Myocyte (in vitro differentiated cells): ENCODE data around the gene INHBE. TPM values are rescaled to one million over a fixed set of nuclear protein-coding genes. Genes with fewer than 3 reads are reported as not detected.
"Not testable (repeated sequence)": the region's sequence is repeated elsewhere in the genome, so short reads cannot be mapped to it uniquely, and the experiment has no call there.

Source experiments
- DNase-seq: peaks from one replicate; pipeline ENCODE4 v3.0.0-alpha.2; 2012; ENCODE audit warnings: low read depth
- total RNA-seq: library from RNA; depleted of rRNA; stranded (reverse); fragments of >200 nt; gene quantifications from 2 replicates; pipeline ENCODE4 v1.2.3, GENCODE V29; 2014

Gene INHBE
- total RNA-seq, 1 donor from 2014 or later, result 12.2 TPM

DNA sequence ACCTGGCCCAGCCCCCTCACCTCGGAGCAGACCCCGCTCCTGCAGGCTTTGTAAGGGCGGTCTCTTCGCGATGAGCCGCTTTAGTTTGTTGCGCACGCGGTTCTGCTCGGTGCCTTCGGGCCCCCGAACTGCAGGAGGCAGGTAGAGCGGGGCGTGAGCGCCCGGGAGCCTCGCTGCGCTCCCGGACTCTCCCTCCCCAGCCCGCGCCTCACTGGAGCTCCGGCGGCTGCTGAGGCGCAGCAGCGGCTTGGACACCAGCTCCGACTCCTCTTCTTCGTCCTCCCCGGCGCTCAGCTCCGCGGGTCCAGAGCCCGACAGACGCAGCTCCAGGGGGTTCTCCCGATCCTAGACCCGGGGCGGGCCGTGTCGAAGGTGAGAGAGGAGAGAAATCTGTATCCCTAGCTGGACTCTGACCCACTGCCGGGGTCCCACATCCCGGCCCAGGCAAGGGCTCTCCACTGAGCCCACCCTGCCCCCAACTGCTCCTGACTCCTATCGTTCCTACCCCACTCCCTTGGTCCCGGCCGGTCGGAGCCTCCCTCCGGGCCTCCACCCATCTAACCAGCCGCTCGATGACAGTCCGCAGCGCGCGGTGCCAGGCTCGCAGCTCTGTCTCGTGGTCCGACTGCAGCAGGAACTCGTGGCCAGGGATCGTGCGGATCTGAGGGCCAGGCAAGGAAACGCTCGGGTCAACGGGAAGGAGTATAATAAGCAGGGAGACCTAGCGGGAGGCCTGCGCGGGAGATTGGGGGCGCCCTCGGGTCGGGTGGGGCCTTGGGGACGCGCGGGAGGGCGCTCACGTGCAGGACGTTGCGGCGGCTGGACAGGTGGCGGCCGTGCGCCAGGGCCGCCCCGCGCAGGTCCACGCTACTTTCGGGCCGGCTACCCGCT, 20.4 kb downstream of the INHBE start:
- DNase-seq, result peak; percentile 19

DNA sequence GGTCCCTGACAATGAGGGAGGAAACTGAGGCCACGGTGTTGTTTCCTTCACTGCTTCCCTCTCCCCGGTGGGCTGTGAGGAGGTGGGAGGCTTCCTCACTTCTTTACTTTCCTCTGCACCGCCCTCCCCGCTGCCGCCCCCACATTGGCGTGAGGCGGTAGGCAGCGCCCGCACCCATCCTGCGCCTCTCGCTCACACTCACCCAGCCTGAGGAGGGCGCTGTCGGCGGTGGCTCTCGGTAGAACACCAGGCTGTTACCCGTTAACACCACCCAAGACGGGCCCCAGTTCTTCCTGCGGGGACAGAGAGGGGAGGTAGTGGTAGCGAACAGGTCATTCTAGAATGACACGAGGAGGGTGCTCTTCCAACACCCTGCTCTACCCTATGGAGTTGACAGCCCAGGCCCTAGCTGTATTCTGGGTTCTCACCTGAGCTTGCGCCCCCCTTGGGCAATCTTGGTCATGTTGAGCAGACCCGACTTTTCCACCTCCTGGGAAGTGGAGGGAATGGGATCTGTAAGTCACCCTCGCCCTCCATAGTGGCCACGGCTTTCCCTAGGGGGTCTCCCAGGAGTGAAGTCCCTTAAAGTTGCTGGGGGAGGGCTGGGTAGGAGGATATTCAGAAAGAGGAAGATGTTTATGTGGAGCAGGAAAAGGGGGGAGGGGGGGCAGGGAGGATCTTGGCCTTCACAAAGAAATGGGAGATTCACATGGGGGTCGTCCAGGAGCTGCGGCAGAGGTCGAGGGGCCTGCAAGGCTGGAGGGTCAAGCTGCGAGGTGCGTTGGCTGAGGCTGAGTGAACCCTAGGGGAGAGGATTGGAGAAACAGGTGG, 21.3 kb downstream of the INHBE start:
- DNase-seq, result no peak

DNA sequence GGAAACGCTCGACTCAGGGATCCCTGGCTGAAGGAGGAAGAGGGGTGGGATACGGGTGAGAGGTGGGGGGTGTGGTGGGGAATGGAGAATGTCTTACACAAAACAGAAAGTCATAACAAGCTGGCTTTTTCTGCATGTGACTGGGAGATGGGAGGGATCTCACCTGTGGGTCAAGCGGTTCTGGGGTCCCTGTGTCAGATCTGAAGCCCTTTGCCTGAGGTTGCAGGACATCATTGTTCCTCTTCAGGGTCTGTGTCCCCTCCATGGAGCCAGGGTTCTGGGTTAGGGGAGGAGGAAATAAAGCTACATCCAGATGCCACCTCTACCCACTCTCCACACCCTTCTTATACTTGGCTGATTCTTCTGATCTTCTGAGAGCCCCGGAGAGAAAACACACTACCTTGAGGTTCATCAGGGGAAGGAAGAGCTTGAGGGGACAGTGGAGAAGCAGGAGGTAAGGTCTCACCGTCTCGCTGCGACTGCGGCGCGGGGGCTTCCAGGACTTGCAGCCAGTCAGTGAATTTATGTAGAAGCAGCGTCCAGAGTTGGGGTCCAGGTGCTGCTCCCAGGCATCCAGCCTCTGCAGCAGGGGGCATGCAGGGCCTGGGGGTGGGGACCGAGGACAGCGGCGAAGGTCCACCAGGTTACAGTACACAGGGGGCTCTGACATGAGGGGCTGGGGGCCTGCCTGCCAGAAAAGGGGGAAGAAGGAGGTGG, 22.0 kb downstream of the INHBE start:
- DNase-seq, result no peak

DNA sequence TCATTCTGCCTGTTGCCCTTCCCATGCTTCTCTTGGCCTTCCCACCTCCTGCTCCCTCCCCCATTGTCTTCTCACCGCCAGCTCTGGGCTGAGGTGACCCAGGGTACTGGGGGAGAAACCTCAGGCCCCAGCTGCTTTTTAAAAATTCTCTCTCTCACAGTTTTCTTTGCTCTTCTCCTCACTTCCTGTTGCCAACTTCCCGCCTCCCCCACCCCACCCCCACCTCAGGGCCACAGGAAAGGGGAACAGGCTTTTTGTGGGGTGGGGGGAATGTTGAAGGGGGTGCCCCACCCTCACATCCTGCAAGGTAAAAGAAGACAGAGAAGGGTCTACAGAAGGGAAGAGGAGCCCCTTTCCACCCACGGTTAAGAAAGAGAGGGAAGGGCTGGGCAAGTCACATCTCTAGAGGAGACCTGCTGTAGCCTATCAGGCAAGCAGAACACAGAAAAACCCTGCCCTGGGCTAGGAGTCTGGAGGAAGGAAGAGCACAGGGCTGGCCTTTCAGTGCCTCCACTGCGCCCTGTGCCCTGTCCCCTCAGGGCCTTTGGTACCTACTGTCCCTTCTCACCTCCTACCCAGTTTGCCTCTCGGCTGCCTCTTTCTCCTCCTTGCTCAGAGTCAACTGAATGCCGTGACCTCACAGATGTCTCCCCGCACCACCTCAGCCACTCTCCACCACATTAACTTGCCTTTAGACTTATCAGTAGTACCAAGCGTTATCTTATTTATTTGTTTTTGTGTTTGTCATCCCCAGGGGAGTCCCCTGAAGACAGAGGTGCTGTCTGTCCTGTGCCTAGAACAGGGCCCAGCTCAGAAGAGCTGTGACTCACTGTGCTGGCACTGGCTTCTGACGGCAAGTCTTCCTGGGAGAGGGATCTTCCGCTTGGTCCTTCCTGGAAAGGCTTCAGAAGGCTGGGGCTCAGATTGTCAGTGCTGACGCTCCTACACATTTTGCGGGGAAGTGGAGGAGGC, 22.9 kb downstream of the INHBE start:
- no peak for DNase-seq

DNA sequence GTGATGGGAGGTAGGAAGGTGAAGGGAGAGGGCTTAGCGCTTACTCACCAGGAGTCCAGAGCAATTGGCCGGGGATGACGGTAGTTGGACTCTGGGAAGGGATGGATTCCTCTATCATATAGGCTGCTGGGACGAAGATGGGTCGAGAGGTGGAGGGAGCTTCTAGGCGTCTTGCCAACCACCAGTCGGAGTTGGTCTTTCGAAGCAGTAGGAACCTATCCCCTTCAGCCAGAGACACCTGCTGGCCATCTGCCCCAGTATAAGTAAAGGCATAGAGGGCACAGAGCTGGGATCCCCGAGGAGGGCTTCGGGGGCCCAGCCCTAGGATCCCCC, 23.9 kb downstream of the INHBE start:
- no peak for DNase-seq

DNA sequence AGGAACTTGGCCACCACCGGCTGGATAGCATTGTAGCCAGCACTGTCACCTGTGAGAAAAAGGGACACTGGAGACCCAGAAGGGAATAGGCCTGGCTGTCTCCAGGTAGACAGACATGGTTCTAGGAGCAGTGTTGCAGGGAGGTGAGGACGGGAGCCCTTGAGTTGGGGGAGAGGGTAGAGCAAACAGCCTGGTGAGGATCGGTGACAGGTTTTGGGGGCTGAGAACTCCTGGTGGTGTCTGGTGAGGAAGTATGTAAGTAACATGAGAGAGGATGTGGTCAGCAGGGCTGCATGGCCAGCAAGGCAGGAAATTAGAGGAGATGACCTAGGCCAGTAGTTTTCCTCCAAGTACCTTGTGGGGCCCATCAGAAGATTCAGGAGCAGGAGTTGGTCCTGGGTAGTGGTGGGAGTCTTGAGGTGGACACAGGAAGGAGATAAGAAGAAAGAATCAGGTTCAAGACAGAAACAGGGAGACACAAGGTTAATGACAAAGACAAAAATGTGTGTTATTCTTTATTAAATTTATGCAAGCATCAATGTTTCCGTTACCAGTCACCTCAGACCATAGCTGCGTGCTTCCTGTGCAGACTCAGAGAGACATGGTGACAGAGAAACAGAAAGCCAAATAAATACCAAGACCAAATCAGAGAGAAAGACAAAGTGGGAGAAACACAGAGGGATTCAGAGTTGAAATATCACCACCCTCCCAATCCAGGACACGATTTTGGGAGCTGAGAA, 24.4 kb downstream of the INHBE start, which contains the start of gene ARHGAP9:
Gene ARHGAP9 (minus strand): TSS at position 491 of the 740 bp plus-strand sequence. CDS start 460 bp downstream, at position 31.
- DNase-seq, result no peak

DNA sequence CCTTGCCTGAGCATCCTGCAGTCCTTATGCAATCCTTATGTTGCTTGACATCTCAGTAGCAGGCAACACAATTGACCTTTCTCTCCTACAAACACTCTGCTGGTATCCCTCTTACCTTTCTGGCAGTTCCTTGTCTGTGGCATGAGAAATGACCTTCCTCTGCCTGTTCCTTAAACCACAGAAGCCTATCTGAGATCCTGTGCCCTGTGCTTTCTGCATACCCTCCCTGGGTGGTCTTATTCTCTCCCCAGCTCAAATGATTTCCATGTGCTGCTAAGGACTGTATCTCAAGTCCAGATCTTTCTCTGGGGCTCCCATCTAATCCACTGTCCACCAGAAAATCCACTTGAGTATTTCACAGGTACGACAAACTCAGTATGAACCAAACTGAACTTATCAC, 26.6 kb downstream of the INHBE start:
- no peak for DNase-seq

DNA sequence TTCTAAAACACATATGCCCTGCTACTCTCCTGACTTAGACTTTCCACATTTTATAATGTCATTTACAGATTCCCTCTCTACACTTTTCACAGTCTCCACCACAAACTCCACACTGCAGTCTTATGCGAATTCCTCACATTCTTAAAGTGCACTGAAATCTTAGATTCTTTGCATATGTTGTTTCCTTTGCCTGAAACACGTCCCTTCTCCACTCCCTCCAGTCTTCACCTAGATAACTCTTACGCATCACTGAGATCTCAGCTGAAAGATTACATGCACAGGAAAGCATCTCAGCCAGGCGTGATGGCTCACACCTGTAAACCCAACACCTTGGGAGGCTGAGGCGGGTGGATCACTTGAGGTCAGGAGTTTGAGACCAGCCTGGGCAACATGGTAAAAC, 28.4 kb downstream of the INHBE start:
- DNase-seq, result no peak

DNA sequence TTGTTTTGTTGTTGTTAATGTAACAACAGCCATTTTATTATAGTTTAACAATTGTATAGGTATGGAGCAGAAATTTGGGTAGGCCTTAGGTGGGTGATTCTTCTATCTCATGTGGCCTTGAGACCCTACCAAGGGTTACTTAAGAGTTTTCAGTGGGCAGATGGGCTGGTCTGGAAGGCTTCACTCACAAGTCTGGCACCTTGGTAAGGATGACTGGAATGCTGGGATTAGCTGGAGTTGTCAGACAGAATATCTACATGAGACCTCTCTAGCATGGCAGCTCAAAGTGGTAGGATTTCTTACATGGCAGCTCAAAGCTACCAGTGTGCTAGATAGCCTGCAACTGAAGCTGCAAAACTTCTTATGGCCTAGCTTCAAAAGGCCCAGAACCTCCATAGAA, 30.6 kb downstream of the INHBE start:
- DNase-seq, result no peak

DNA sequence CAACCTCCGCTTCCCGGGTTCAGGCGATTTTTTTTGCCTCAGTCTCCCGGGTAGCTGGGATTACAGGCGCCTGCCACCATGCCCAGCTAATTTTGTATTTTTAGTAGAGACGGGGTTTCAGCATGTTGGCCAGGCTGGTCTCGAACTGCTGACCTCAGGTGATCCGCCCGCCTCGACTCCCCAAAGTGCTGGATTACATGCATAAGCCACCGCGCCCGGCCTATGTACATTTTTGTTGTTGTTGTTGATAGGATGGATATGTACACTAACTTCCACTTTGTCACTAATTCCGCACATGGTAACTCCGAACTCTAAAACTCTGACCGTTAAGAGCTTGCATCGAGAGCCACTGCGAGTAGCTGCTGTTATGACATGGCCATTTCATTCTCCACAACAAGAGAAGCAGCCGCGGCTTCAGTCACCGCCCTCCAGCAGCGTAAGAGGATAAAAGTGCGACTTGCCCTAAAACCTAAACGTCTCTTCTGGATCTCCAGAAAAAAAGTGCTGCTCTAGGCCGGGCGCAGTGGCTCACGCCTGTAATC, 32.0 kb downstream of the INHBE start:
- DNase-seq, result no peak

DNA sequence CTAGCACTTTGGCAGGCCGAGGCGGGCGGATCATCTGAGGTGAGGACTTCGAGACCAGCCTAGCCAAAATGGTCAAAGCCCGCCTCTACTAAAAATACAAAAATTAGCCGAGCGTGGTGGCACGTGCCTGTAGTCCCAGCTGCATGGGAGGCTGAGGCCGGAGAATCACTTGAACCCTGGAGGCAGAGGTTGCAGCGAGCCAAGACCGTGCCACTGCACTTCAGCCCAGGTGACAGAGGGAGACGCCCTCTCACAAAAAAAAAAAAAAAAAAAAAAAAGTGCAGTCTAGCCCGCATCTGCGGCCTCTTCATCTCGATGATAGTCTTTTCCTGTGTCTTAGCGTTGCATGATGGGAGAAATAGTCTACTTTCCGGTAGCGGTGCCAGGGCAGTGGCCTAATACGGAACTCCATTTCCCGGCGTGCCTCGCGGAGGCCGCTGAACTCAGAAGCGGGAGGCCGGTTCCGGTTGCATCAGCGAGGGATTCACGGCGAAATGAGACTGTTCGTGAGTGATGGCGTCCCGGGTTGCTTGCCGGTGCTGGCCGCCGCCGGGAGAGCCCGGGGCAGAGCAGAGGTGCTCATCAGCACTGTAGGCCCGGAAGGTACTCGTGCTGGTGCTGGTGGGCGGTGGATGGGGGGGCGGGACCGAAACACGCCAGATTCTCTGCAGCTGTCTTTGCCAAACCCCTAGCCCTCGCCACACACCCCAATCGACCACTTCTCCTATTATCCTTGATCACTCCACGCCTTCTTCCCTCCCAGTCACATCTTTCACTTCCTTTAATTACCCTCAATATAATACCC, 32.7 kb downstream of the INHBE start, which contains the start of gene MARS1:
Gene MARS1 (plus strand): TSS at position 472 of the 805 bp plus-strand sequence. CDS start 23 bp downstream, at position 495.
- peak; percentile 97 for DNase-seq

DNA sequence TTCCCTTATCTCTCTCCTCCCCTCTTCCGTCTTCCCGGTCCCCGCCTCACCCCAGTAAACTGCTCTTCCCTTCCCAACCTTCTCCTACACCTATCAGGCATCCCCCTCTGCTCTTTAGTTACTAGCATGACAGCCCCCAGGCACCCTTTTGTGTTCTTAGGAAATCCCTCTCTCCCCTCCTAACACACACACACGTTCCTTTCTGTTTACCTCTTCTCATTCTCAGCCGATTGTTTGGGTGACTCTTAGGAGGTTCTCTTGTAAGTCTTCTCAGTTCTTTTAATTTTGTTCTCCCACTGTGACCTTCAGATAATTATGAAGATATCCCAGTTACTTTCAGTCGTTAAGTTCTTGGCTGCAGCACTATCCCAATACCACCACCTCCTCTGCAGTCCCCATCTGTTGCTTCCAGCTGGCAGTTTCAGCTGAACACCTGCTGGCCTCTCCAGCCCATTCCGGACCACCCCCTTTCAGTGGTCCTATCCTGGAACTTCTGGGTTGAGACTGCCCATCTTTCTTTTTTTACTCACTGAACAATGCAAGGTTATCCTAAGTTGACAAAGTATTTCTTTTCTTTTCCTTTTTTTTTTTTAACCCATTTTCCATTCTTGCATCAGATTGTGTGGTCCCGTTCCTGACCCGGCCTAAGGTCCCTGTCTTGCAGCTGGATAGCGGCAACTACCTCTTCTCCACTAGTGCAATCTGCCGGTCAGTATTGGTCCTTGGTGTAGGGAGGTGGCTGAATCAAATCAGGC, 33.5 kb downstream of the INHBE start:
- peak; percentile 66 for DNase-seq

DNA sequence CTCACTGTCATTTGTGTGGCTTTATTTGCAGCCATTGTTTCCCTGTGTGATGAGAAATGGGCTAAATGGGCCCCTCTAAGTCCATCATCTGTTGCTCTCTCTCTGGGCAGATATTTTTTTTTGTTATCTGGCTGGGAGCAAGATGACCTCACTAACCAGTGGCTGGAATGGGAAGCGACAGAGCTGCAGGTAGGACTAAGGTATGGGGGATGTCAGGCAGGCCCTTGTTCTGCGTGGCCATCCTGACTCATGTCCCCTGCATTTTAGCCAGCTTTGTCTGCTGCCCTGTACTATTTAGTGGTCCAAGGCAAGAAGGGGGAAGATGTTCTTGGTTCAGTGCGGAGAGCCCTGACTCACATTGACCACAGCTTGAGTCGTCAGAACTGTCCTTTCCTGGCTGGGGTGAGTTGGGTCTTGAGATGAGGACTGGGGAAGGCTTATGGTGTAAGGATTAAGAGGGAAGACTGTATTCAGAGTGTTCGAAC, 34.1 kb downstream of the INHBE start:
- DNase-seq, result no peak

DNA sequence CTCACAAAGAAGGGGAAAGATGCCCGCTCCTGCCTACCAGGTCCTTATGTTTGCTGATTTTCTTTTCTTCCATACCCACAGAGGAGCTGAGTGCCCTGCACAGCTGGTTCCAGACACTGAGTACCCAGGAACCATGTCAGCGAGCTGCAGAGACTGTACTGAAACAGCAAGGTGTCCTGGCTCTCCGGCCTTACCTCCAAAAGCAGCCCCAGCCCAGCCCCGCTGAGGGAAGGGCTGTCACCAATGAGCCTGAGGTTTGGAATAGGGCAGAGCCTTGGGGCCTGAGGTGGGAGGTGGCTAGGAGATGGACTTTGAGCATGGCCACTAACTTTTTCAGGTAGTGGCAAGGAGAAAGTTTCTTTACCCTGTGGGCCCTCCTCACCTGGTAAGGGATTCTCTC, 35.0 kb downstream of the INHBE start:
- DNase-seq, result no peak

DNA sequence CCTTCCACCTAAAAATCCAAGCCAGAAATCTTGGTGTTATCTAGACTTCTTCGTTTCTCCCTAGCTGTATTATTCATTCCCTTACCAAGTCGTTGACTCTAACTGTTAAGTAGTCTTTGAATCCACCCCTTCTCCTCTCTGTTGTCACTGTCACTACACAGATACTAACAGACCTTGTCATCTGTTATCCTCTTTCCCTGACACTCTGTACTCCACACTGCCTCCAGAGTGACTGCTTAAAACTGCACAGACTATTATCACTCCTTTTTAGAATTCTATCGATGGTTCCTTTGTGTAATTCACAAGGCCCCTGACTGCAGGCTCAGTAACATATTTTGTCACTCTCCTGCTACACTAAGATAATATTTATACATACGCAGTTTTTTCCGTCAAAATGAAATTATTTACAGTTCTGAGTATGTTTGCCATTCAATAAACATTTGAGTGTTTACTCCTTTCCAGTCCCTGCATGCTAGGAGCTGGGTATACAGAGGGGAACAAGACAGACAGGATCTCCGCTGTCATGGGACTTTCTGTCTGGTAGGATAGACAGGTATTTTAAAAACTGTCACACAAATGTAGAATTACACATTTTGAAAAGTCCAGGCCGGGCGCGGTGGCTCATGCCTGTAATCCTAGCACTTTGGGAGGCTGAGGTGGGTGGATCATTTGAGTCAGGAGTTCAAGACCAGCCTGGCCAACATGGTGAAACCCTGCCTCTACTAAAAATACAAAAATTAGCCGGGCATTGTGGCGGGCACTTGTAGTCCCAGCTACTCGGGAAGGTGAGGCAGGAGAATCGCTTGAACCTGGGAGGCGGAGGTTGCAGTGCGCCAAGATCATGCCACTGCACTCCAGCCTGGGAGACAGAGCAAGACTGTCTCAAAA, 36.5 kb downstream of the INHBE start:
- DNase-seq, result no peak

DNA sequence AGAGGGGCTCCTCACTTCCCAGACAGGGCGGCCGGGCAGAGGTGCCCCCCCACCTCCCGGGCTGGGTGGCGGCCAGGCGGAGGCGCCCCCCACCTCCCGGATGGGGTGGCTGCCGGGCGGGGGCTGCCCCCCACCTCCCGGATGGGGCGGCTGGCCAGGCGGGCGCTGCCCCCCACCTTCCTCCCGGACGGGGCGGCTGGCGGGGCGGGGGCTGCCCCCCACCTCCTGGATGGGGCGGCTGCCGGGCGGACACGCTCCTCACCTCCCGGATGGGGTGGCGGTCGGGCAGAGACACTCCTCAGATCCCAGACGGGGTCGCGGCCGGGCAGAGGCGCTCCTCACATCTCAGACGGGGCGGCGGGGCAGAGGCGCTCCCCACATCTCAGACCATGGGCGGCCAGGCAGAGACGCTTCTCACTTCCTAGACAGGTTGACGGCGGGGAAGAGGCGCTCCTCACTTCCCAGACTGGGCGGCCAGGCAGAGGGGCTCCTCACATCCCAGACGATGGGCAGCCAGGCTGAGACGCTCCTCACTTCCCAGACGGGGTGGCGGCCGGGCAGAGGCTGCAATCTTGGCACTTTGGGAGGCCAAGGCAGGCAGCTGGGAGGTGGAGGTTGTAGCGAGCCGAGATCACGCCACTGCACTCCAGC, 40.1 kb downstream of the INHBE start:
- not testable (repeated sequence) for DNase-seq
